ENCODE measurements around the gene DPP9.

DPP9 gene

DNA sequence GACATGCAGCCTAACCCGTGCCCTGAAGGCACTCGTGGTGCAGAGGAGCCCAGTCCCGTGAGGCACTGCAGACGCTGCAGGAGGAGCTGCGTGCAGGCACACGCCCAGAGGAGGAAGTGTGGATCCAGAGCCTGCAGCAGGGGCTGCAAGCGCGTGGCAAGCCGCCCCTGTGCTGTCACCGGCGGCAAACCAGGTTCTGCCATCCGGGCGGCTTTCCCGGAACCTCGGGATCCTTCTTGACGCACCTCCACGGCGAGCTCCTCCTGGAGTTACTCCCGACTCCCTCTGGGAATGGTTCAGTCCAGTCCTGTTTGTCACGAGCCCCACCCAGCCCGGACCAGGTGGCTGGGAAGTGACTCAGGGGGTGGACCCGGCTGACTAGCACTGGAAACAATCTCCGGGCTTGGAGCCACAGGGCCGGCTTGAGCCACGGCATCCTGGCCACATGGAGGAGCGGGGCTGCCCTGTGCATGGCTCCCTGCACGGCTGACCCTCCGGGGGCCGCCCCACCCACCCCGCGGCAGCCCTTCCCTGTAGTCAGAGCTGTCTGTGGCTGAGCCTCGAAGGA lies 10.2 kb downstream of the DPP9 start:
- Histone ChIP-seq H3K4me3 (ENCODE audit: low read length) (no peak overlapping the region), H3K9ac (ENCODE audit: low read length) (no peak overlapping the region), H3K27ac (ENCODE audit: low read depth, low read length) (no peak overlapping the region), H3K27me3 (ENCODE audit: control insufficient read depth, insufficient read depth, low read length) (no peaks in the 10 kb centered on the region), H3K4me1 (ENCODE audit: control insufficient read depth, insufficient read depth, low read length) (no peaks in the 10 kb centered on the region), H3K36me3 (ENCODE audit: control insufficient read depth, insufficient read depth, low read length) (peaks cover 26% of the 10 kb centered on the region)

GRCh38 chr19:4712771-4713170 lies 10.9 kb downstream of the DPP9 start:
- H3K27me3 ChIP-seq (ENCODE audit: control insufficient read depth, insufficient read depth, low read length): no peaks in the 10 kb centered on the region
- H3K4me3 ChIP-seq (ENCODE audit: low read length): no peak overlapping the region
- no peak overlapping the region for H3K9ac ChIP-seq (ENCODE audit: low read length)
- H3K4me1 ChIP-seq (ENCODE audit: control insufficient read depth, insufficient read depth, low read length): peaks cover 4% of the 10 kb centered on the region
- no peak overlapping the region for H3K27ac ChIP-seq (ENCODE audit: low read depth, low read length)
- peaks cover 23% of the 10 kb centered on the region for H3K36me3 ChIP-seq (ENCODE audit: control insufficient read depth, insufficient read depth, low read length)

DNA sequence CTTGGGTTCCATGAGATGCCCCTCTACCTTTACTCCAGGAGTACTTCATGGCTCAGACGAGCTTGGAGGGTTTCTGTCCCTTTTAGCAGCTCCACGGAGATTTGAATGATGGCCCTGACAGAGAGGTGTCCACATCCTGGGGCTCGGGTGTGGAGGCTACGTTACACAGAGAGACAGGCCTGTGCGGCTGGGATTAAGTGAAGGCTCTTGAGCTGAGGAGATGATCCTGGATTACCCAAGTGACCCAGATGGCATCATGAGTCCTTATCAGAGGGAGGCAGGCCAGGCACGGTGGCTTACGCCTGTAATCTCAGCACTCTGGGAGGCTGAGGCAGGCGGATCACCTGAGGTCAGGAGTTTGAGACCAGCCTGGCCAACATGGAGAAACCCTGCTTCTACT lies 12.4 kb downstream of the DPP9 start:
- Histone ChIP-seq H3K4me1 (ENCODE audit: control insufficient read depth, insufficient read depth, low read length) (peaks cover 8% of the 10 kb centered on the region), H3K27me3 (ENCODE audit: control insufficient read depth, insufficient read depth, low read length) (no peaks in the 10 kb centered on the region), H3K4me3 (ENCODE audit: low read length) (no peak overlapping the region), H3K27ac (ENCODE audit: low read depth, low read length) (no peak overlapping the region), H3K36me3 (ENCODE audit: control insufficient read depth, insufficient read depth, low read length) (peaks cover 19% of the 10 kb centered on the region), H3K9ac (ENCODE audit: low read length) (no peak overlapping the region)

DNA sequence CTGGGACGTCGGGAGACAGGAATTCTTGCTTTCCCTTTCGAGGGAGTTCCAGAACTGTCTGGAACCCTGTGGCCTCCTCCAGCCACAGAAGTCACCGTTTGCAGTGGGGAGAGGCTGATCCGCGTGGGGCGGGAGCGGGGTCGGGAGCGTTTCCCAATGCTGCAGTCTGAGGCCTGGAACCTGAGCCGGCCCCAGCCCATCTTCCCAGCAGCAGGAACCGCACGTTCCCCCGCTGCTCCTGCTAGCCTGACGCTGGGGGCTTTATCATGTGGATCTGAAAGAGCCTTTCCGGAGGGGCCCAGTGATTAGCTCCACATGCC lies 13.4 kb downstream of the DPP9 start:
- H3K36me3 ChIP-seq (ENCODE audit: control insufficient read depth, insufficient read depth, low read length): peaks cover 14% of the 10 kb centered on the region
- H3K27me3 ChIP-seq (ENCODE audit: control insufficient read depth, insufficient read depth, low read length): no peaks in the 10 kb centered on the region
- H3K27ac ChIP-seq (ENCODE audit: low read depth, low read length): no peak overlapping the region
- H3K4me1 ChIP-seq (ENCODE audit: control insufficient read depth, insufficient read depth, low read length): peaks cover 8% of the 10 kb centered on the region
- H3K4me3 ChIP-seq (ENCODE audit: low read length): no peak overlapping the region
- H3K9ac ChIP-seq (ENCODE audit: low read length): no peak overlapping the region

- Histone ChIP-seq H3K9ac (ENCODE audit: low read length) (no peak overlapping the region), H3K4me3 (ENCODE audit: low read length) (no peak overlapping the region), H3K4me1 (ENCODE audit: control insufficient read depth, insufficient read depth, low read length) (peaks cover 8% of the 10 kb centered on the region), H3K36me3 (ENCODE audit: control insufficient read depth, insufficient read depth, low read length) (peaks cover 13% of the 10 kb centered on the region), H3K27ac (ENCODE audit: low read depth, low read length) (no peak overlapping the region), H3K27me3 (ENCODE audit: control insufficient read depth, insufficient read depth, low read length) (no peaks in the 10 kb centered on the region)
Measured at GRCh38 chr19:4709440-4710280, 14.0 kb downstream of the DPP9 start.

GRCh38 chr19:4707956-4708650 lies 15.5 kb downstream of the DPP9 start:
- Histone ChIP-seq H3K9ac (ENCODE audit: low read length) (no peak overlapping the region), H3K4me3 (ENCODE audit: low read length) (no peak overlapping the region), H3K36me3 (ENCODE audit: control insufficient read depth, insufficient read depth, low read length) (peaks cover 17% of the 10 kb centered on the region), H3K27me3 (ENCODE audit: control insufficient read depth, insufficient read depth, low read length) (no peaks in the 10 kb centered on the region), H3K4me1 (ENCODE audit: control insufficient read depth, insufficient read depth, low read length) (peaks cover 8% of the 10 kb centered on the region), H3K27ac (ENCODE audit: low read depth, low read length) (peak overlapping the region; percentile 48)

GRCh38 chr19:4707322-4707721 lies 16.3 kb downstream of the DPP9 start:
- Histone ChIP-seq H3K4me3 (ENCODE audit: low read length) (no peak overlapping the region), H3K27me3 (ENCODE audit: control insufficient read depth, insufficient read depth, low read length) (no peaks in the 10 kb centered on the region), H3K9ac (ENCODE audit: low read length) (no peak overlapping the region), H3K36me3 (ENCODE audit: control insufficient read depth, insufficient read depth, low read length) (peaks cover 20% of the 10 kb centered on the region), H3K27ac (ENCODE audit: low read depth, low read length) (no peak overlapping the region), H3K4me1 (ENCODE audit: control insufficient read depth, insufficient read depth, low read length) (peaks cover 8% of the 10 kb centered on the region)

GRCh38 chr19:4705413-4706131 lies 18.1 kb downstream of the DPP9 start:
- Histone ChIP-seq H3K4me3 (ENCODE audit: low read length) (no peak overlapping the region), H3K27ac (ENCODE audit: low read depth, low read length) (no peak overlapping the region), H3K9ac (ENCODE audit: low read length) (no peak overlapping the region), H3K27me3 (ENCODE audit: control insufficient read depth, insufficient read depth, low read length) (no peaks in the 10 kb centered on the region), H3K36me3 (ENCODE audit: control insufficient read depth, insufficient read depth, low read length) (peaks cover 23% of the 10 kb centered on the region), H3K4me1 (ENCODE audit: control insufficient read depth, insufficient read depth, low read length) (peaks cover 8% of the 10 kb centered on the region)

DNA sequence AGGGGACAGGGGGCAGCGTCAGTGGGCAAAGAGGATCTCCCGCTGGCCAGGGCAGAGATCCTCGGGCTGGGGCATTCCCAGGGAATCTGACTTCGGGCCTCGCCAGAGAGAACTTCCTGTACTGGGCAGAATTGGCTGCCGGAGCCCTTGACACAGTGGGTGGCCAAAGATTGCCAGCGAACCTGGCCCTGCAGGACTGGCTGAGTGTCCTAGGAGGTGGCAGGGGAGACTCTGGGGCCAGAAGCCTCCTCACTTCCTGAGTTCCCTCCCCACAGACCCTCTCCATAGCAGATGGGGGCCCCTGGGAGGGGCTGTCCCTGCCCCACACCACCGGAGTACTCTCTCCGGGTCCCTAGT lies 19.3 kb downstream of the DPP9 start:
- H3K27ac ChIP-seq (ENCODE audit: low read depth, low read length): no peak overlapping the region

GRCh38 chr19:4703671-4704316 lies 19.8 kb downstream of the DPP9 start:
- H3K27me3 ChIP-seq (ENCODE audit: control insufficient read depth, insufficient read depth, low read length): no peaks in the 10 kb centered on the region
- H3K36me3 ChIP-seq (ENCODE audit: control insufficient read depth, insufficient read depth, low read length): peaks cover 30% of the 10 kb centered on the region

More for the DNA sequence above, 19.3 kb downstream of the DPP9 start:
- Histone ChIP-seq H3K4me3 (ENCODE audit: low read length) (no peak overlapping the region), H3K9ac (ENCODE audit: low read length) (no peak overlapping the region), H3K27me3 (ENCODE audit: control insufficient read depth, insufficient read depth, low read length) (no peaks in the 10 kb centered on the region), H3K4me1 (ENCODE audit: control insufficient read depth, insufficient read depth, low read length) (peaks cover 8% of the 10 kb centered on the region), H3K36me3 (ENCODE audit: control insufficient read depth, insufficient read depth, low read length) (peaks cover 27% of the 10 kb centered on the region)

DNA sequence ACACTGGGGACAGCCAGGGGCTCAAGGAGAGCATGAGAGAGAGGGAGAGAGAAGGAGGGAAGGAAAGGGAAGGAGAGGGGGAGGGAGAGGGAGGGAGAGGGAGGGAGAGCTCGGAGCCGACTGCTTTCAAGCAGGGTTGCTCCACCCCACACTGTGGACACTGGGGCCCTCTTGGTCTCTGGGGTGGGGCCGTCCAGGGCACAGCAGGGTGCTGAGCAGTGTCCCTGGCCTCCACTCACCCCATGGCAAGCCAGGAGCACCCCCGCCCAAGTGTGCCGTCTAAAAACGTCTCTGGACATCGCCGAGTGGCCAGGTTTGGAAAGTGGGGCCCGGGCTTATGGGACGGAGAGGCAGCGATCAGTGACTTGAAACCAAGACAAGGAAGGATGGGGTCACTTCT lies 20.9 kb downstream of the DPP9 start:
- no peaks in the 10 kb centered on the region for H3K27me3 ChIP-seq (ENCODE audit: control insufficient read depth, insufficient read depth, low read length)
- H3K4me1 ChIP-seq (ENCODE audit: control insufficient read depth, insufficient read depth, low read length): peaks cover 4% of the 10 kb centered on the region
- peaks cover 35% of the 10 kb centered on the region for H3K36me3 ChIP-seq (ENCODE audit: control insufficient read depth, insufficient read depth, low read length)
- H3K4me3 ChIP-seq (ENCODE audit: low read length): no peak overlapping the region
- H3K27ac ChIP-seq (ENCODE audit: low read depth, low read length): no peak overlapping the region
- no peak overlapping the region for H3K9ac ChIP-seq (ENCODE audit: low read length)

More at GRCh38 chr19:4703671-4704316, 19.8 kb downstream of the DPP9 start:
- no peak overlapping the region for H3K9ac ChIP-seq (ENCODE audit: low read length)
- H3K4me3 ChIP-seq (ENCODE audit: low read length): no peak overlapping the region
- peaks cover 8% of the 10 kb centered on the region for H3K4me1 ChIP-seq (ENCODE audit: control insufficient read depth, insufficient read depth, low read length)
- H3K27ac ChIP-seq (ENCODE audit: low read depth, low read length): no peak overlapping the region

DNA sequence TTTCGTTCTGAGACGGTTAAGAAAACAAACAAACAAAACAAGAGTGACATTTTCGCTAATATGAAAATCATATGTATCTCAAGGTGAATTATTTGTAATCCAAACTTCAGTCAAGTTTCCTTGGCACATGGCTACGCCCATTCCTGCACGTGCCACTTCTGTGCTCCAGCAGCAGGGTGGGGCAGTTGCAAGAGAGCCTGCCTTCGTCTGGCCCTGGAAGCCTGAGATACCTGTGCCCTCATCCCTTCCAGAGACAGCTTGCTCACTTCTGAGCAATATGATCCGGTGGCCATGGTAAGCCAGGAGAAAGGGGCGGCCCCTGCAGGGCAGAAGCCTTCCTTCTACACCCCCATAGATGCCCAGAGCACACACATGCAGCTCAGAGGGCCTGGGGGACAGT lies 22.1 kb downstream of the DPP9 start:
- no peak overlapping the region for H3K4me3 ChIP-seq (ENCODE audit: low read length)
- H3K9ac ChIP-seq (ENCODE audit: low read length): no peak overlapping the region
- peaks cover 42% of the 10 kb centered on the region for H3K36me3 ChIP-seq (ENCODE audit: control insufficient read depth, insufficient read depth, low read length)
- no peaks in the 10 kb centered on the region for H3K4me1 ChIP-seq (ENCODE audit: control insufficient read depth, insufficient read depth, low read length)
- no peak overlapping the region for H3K27ac ChIP-seq (ENCODE audit: low read depth, low read length)
- H3K27me3 ChIP-seq (ENCODE audit: control insufficient read depth, insufficient read depth, low read length): no peaks in the 10 kb centered on the region
